Liver (tissue), 9 donors: ENCODE results near the gene IQGAP2. TPM values are rescaled to one million over a fixed set of nuclear protein-coding genes. Genes with fewer than 3 reads are reported as not detected.

Source experiments
- DNase-seq: peaks from one replicate; pipeline ENCODE4 v3.0.0-alpha.2; 2017; ENCODE audit warnings: low spot score
- H3K27ac ChIP-seq, 2 donors: one replicate each; pipeline ENCODE4 v1.7.0; 2013; ENCODE audit warnings: inconsistent platforms in 2 of 2, low read length in 2 of 2, control low read depth in 1 of 2, low read depth in 1 of 2, mild to moderate bottlenecking in 1 of 2
- H3K27me3 ChIP-seq, 4 donors: one replicate each; pipeline versions ENCODE4 v1.6.1 to v1.7.0; 2013; ENCODE audit warnings: low read length in 3 of 4, inconsistent platforms in 1 of 4, mild to moderate bottlenecking in 1 of 4, moderate library complexity in 1 of 4; ENCODE audit not compliant: control insufficient read depth in 4 of 4, insufficient read depth in 4 of 4
- H3K36me3 ChIP-seq, 4 donors: one replicate each; pipeline versions ENCODE4 v1.6.1 to v1.7.0; 2013; ENCODE audit warnings: low read length in 3 of 4, mild to moderate bottlenecking in 3 of 4, low read depth in 1 of 4, moderate library complexity in 1 of 4; ENCODE audit not compliant: control insufficient read depth in 4 of 4, insufficient read depth in 3 of 4
- H3K4me1 ChIP-seq, 4 donors: one replicate each; pipeline versions ENCODE4 v1.6.1 to v1.7.0; 2013; ENCODE audit warnings: low read length in 3 of 4, mild to moderate bottlenecking in 3 of 4, moderate library complexity in 1 of 4; ENCODE audit not compliant: control insufficient read depth in 4 of 4, insufficient read depth in 4 of 4
- H3K4me3 ChIP-seq, 3 donors: one replicate each; pipeline versions ENCODE4 v1.6.1 to v1.7.0; 2013; ENCODE audit warnings: low read length in 3 of 3, control low read depth in 1 of 3, low read depth in 1 of 3, mild to moderate bottlenecking in 1 of 3
- H3K9ac ChIP-seq, 2 donors: one replicate each; pipeline ENCODE4 v1.7.0; 2013; ENCODE audit warnings: low read length in 2 of 2, mild to moderate bottlenecking in 2 of 2, moderate library complexity in 2 of 2, control low read depth in 1 of 2, low read depth in 1 of 2
- H3K9me3 ChIP-seq, 4 donors: one replicate each; pipeline versions ENCODE4 v1.6.1 to v1.7.0; 2013; ENCODE audit warnings: low read length in 3 of 4; ENCODE audit not compliant: control insufficient read depth in 4 of 4
- FOXA1 ChIP-seq: IDR thresholded peaks from 2 replicates; pipeline ENCODE4 v1.6.1; 2016; ENCODE audit warnings: antibody characterized with exemption
- FOXA2 ChIP-seq: IDR thresholded peaks from 2 replicates; pipeline ENCODE4 v1.6.1; 2016; ENCODE audit warnings: antibody characterized with exemption
- HNF4A ChIP-seq, 2 donors: conservative IDR thresholded peaks; 2 replicates each; pipeline ENCODE4 v1.6.1; 2016; ENCODE audit warnings: antibody characterized with exemption in 2 of 2, mild to moderate bottlenecking in 2 of 2
- HNF4G ChIP-seq: IDR thresholded peaks from 2 replicates; pipeline ENCODE4 v1.6.1; 2016; ENCODE audit warnings: antibody characterized with exemption
- JUND ChIP-seq, 2 donors: IDR thresholded peaks; 2 replicates each; pipeline ENCODE4 v1.6.1; 2016; ENCODE audit warnings: antibody characterized with exemption in 2 of 2
- NR2F2 ChIP-seq: IDR thresholded peaks from 2 replicates; pipeline ENCODE4 v1.6.1; 2016; ENCODE audit warnings: antibody characterized with exemption
- RAD21 ChIP-seq, 2 donors: IDR thresholded peaks; 2 replicates each; pipeline ENCODE4 v1.6.1; 2016; ENCODE audit warnings: antibody characterized with exemption in 2 of 2, mild to moderate bottlenecking in 2 of 2
- RXRA ChIP-seq, 2 donors: IDR thresholded peaks; 2 replicates each; pipeline ENCODE4 v1.6.1; 2017 to 2018; ENCODE audit warnings: antibody characterized with exemption in 2 of 2, mild to moderate bottlenecking in 1 of 2
- SP1 ChIP-seq: IDR thresholded peaks from 2 replicates; pipeline ENCODE4 v1.6.1; 2018; ENCODE audit warnings: antibody characterized with exemption, mild to moderate bottlenecking
- TAF1 ChIP-seq: conservative IDR thresholded peaks from 2 replicates; pipeline ENCODE4 v1.6.1; 2016; ENCODE audit warnings: antibody characterized with exemption, mild to moderate bottlenecking
- YY1 ChIP-seq: IDR thresholded peaks from 2 replicates; pipeline ENCODE4 v1.6.1; 2016; ENCODE audit warnings: antibody characterized with exemption, mild to moderate bottlenecking
- WGBS: extraction: QIAGEN DNeasy Blood & Tissue Kit; methylation state at CpG from one replicate; pipeline ENCODE4 v1.1.7; 2013; 5-methylcytosine and 5-hydroxymethylcytosine counted together
- polyA plus RNA-seq, 2 donors: library from polyadenylated mRNA; stranded (reverse) in 1 of 2; unstranded in 1 of 2; fragments of 200-250 nt in 1 of 2; fragments of >200 nt in 1 of 2; fragmentation: Nextera tagmentation in 1 of 2; extraction: Ambion mirVana in 1 of 2; gene quantifications; one replicate each; pipeline versions ENCODE4 v1.2.1 to v1.2.3, GENCODE V29; 2013 to 2015
- total RNA-seq, 2 donors: library from RNA; depleted of rRNA; stranded (reverse); fragments of >200 nt; gene quantifications; one replicate each; pipeline ENCODE4 v1.2.3, GENCODE V29; 2014
- TF ChIP-seq, protein P1 (sequence below): fragments of 150-350 bp; IDR thresholded peaks from 2 replicates; pipeline ENCODE4 v1.5.1; 2017; ENCODE audit warnings: improper control_type of control experiment, low read depth, low read length; ENCODE audit not compliant: missing input control
- TF ChIP-seq, protein P2 (sequence below): IDR thresholded peaks from 2 replicates; pipeline ENCODE4 v1.6.1; 2016; ENCODE audit warnings: antibody characterized with exemption
- TF ChIP-seq, protein P3 (sequence below): IDR thresholded peaks from 2 replicates; pipeline ENCODE4 v1.6.1; 2016; ENCODE audit warnings: antibody characterized with exemption, mild to moderate bottlenecking
- TF ChIP-seq, protein P4 (sequence below): IDR thresholded peaks from 2 replicates; pipeline ENCODE4 v1.6.1; 2016; ENCODE audit warnings: antibody characterized with exemption
- donor health status: healthy.
- donor health status: healthy.
- donor health status: healthy.
- donor health status: healthy.
- donor health status: healthy.

Gene IQGAP2
- total and polyA plus RNA-seq, 4 donors = 41.5 to 205 (median 102) TPM

DNA sequence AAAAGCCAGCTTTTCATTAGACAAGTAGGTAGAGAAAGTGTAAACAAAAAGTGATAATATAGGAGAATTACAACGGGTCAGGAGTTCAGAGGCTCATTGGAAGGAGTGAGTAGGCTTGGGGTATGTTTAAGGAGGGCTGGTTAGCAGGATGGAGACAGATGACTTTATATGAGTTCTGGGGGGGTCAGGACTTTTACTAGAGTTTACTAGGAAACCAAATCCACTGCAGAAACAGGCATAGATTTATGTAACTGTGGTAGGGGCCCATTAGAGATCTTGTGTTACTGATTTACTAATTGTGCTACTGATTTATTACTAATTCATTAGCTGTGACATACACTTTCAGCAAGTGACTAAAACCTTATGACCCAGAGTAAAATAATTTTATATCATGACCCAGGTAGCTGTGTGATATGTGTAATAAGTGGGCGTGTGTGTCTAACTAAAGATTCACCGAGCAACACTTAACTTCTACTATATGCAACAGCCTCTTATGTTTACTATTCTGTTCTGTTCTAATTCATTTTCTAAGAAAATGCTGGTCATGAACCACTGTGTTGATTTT lies 73.5 kb downstream of the IQGAP2 start:
- WGBS = 48% methylated on average over 3 of the region's 3 CpGs
- TF ChIP-seq SP1 = no peak
- no peak for TF ChIP-seq HNF4G
- no peak for TF ChIP-seq NR2F2
- TF ChIP-seq JUND (IDR thresholded peaks at IDR 0.05) = no peak
- TF ChIP-seq FOXA2 = no peak
- no peak for TF ChIP-seq YY1
- TF ChIP-seq RXRA (IDR thresholded peaks at IDR 0.05) = no peak
- Histone ChIP-seq H3K9me3 (no peaks in the 10 kb centered on the region), H3K27ac (no peak overlapping the region), H3K4me3 (no peak overlapping the region), H3K4me1 (peaks cover 9 to 63% (median 55%) of the 10 kb centered on the region in 4 donors), H3K27me3 (no peaks in the 10 kb centered on the region), H3K36me3 (no peaks in the 10 kb centered on the region), H3K9ac (no peak overlapping the region)
- no peak for DNase-seq

DNA sequence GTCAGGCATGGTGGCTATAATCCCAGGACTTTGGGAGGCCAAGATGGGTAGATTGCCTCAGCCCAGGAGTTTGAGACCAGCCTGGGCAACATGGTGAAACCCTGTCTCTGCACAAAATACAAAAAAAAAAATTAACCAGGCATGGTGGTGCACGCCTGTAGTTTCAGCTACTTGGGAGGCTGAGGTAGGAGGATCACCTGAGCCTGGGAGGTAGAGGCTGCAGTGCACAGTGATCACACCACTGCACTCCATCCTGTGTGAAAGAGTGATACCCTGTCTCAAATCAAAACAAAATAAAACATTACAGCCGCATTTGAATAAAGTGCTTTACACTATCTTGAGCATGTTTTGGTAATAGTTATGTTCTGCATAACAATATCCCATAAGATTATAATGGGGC lies 74.0 kb downstream of the IQGAP2 start:
- DNase-seq = no peak
- no peak overlapping the region for H3K27ac ChIP-seq
- no peaks in the 10 kb centered on the region for H3K9me3 ChIP-seq
- TF ChIP-seq YY1 = no peak
- no peak for TF ChIP-seq SP1
- TF ChIP-seq JUND (IDR thresholded peaks at IDR 0.05) = no peak
- TF ChIP-seq FOXA1 = no peak
- no peak for TF ChIP-seq TAF1
- no peak for TF ChIP-seq HNF4G
- TF ChIP-seq HNF4A (conservative IDR thresholded peaks at IDR 0.05) = no peak
- TF ChIP-seq, protein P1, sequence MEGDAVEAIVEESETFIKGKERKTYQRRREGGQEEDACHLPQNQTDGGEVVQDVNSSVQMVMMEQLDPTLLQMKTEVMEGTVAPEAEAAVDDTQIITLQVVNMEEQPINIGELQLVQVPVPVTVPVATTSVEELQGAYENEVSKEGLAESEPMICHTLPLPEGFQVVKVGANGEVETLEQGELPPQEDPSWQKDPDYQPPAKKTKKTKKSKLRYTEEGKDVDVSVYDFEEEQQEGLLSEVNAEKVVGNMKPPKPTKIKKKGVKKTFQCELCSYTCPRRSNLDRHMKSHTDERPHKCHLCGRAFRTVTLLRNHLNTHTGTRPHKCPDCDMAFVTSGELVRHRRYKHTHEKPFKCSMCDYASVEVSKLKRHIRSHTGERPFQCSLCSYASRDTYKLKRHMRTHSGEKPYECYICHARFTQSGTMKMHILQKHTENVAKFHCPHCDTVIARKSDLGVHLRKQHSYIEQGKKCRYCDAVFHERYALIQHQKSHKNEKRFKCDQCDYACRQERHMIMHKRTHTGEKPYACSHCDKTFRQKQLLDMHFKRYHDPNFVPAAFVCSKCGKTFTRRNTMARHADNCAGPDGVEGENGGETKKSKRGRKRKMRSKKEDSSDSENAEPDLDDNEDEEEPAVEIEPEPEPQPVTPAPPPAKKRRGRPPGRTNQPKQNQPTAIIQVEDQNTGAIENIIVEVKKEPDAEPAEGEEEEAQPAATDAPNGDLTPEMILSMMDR = no peak
- TF ChIP-seq, protein P2, sequence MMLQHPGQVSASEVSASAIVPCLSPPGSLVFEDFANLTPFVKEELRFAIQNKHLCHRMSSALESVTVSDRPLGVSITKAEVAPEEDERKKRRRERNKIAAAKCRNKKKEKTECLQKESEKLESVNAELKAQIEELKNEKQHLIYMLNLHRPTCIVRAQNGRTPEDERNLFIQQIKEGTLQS = no peak
- TF ChIP-seq RXRA (IDR thresholded peaks at IDR 0.05) = no peak
- TF ChIP-seq, protein P3, sequence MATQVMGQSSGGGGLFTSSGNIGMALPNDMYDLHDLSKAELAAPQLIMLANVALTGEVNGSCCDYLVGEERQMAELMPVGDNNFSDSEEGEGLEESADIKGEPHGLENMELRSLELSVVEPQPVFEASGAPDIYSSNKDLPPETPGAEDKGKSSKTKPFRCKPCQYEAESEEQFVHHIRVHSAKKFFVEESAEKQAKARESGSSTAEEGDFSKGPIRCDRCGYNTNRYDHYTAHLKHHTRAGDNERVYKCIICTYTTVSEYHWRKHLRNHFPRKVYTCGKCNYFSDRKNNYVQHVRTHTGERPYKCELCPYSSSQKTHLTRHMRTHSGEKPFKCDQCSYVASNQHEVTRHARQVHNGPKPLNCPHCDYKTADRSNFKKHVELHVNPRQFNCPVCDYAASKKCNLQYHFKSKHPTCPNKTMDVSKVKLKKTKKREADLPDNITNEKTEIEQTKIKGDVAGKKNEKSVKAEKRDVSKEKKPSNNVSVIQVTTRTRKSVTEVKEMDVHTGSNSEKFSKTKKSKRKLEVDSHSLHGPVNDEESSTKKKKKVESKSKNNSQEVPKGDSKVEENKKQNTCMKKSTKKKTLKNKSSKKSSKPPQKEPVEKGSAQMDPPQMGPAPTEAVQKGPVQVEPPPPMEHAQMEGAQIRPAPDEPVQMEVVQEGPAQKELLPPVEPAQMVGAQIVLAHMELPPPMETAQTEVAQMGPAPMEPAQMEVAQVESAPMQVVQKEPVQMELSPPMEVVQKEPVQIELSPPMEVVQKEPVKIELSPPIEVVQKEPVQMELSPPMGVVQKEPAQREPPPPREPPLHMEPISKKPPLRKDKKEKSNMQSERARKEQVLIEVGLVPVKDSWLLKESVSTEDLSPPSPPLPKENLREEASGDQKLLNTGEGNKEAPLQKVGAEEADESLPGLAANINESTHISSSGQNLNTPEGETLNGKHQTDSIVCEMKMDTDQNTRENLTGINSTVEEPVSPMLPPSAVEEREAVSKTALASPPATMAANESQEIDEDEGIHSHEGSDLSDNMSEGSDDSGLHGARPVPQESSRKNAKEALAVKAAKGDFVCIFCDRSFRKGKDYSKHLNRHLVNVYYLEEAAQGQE = no peak
- TF ChIP-seq, protein P4, sequence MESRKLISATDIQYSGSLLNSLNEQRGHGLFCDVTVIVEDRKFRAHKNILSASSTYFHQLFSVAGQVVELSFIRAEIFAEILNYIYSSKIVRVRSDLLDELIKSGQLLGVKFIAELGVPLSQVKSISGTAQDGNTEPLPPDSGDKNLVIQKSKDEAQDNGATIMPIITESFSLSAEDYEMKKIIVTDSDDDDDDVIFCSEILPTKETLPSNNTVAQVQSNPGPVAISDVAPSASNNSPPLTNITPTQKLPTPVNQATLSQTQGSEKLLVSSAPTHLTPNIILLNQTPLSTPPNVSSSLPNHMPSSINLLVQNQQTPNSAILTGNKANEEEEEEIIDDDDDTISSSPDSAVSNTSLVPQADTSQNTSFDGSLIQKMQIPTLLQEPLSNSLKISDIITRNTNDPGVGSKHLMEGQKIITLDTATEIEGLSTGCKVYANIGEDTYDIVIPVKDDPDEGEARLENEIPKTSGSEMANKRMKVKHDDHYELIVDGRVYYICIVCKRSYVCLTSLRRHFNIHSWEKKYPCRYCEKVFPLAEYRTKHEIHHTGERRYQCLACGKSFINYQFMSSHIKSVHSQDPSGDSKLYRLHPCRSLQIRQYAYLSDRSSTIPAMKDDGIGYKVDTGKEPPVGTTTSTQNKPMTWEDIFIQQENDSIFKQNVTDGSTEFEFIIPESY = no peak
- TF ChIP-seq NR2F2 = no peak
- TF ChIP-seq FOXA2 = no peak
- no peak for TF ChIP-seq RAD21 (IDR thresholded peaks at IDR 0.05)
- H3K36me3 ChIP-seq = no peaks in the 10 kb centered on the region
- WGBS = 99% methylated on average over 2 of the region's 2 CpGs
- H3K9ac ChIP-seq = no peak overlapping the region
- H3K27me3 ChIP-seq = no peaks in the 10 kb centered on the region
- H3K4me1 ChIP-seq = peaks cover 6 to 58% (median 50%) of the 10 kb centered on the region in 4 donors
- no peak overlapping the region for H3K4me3 ChIP-seq
